ENCODE data around the gene RAB4B.

The RAB4B gene

DNA sequence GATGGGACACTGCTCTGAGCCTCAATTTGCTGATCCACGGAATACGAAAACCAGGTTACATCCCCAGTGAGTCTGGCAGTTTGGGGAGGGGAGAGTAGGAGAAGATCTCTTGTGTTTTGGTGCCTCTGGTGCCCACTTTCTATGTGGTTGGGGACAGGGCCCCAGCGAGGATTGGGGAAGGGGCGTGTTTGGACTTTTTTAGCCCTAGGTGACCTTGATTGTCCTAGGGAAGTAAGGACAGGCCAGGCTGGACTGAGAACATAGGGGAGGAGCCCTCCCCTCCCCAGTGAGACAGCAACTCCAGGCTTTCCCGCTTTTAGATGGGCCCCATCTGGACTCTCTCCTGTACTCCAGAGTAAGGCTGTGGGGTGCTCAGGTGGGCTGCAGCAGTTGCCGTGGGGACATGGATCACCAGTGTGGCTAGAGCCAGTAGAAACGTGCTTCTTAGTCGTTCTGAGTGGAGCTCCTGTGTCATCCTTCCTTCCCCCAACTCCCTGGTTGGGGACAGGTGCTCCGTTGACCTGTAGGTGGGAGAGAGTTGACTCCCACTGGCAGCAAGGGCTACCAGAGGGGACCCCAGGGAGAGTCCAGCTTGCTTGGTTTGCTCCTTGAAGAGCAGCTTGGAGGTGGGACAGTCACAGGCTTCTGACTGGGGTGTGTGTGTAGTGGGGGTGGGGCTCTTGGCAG lies 25.3 kb downstream of the RAB4B start:
- H3K9ac ChIP-seq (ENCODE audit: low read depth in 1 of 2, low read length in 2 of 2): peak overlapping the region; percentile 20 to 62
- peaks cover 9 to 35% of the 10 kb centered on the region in 2 donors for H3K36me3 ChIP-seq (ENCODE audit: control insufficient read depth in 1 of 2, insufficient read depth in 2 of 2, low read length in 2 of 2)
- no peaks in the 10 kb centered on the region for H3K27me3 ChIP-seq (ENCODE audit: control insufficient read depth in 1 of 2, insufficient read depth in 2 of 2, low read length in 2 of 2)
- peak overlapping the region; percentile 29 to 43 for H3K4me3 ChIP-seq (ENCODE audit: low read depth in 1 of 2, low read length in 2 of 2)
- H3K4me1 ChIP-seq (ENCODE audit: control insufficient read depth in 1 of 2, insufficient read depth in 2 of 2, low read length in 2 of 2): peaks cover 71 to 72% of the 10 kb centered on the region in 2 donors
- no peaks in the 10 kb centered on the region for H3K9me3 ChIP-seq (ENCODE audit: control insufficient read depth in 1 of 2, low read length in 2 of 2)
- H3K27ac ChIP-seq (ENCODE audit: low read depth, low read length): peak overlapping the region; percentile 64

- Histone ChIP-seq H3K9ac (ENCODE audit: low read depth in 1 of 2, low read length in 2 of 2) (peak overlapping the region; percentile 20 to 62), H3K9me3 (ENCODE audit: control insufficient read depth in 1 of 2, low read length in 2 of 2) (no peaks in the 10 kb centered on the region), H3K4me3 (ENCODE audit: low read depth in 1 of 2, low read length in 2 of 2) (peak overlapping the region; percentile 29 to 43), H3K27me3 (ENCODE audit: control insufficient read depth in 1 of 2, insufficient read depth in 2 of 2, low read length in 2 of 2) (no peaks in the 10 kb centered on the region), H3K4me1 (ENCODE audit: control insufficient read depth in 1 of 2, insufficient read depth in 2 of 2, low read length in 2 of 2) (peaks cover 71 to 72% of the 10 kb centered on the region in 2 donors), H3K36me3 (ENCODE audit: control insufficient read depth in 1 of 2, insufficient read depth in 2 of 2, low read length in 2 of 2) (peaks cover 13 to 42% of the 10 kb centered on the region in 2 donors), H3K27ac (ENCODE audit: low read depth, low read length) (peak overlapping the region; percentile 64)
Measured at GRCh38 chr19:40803857-40804782, 26.1 kb downstream of the RAB4B start.

DNA sequence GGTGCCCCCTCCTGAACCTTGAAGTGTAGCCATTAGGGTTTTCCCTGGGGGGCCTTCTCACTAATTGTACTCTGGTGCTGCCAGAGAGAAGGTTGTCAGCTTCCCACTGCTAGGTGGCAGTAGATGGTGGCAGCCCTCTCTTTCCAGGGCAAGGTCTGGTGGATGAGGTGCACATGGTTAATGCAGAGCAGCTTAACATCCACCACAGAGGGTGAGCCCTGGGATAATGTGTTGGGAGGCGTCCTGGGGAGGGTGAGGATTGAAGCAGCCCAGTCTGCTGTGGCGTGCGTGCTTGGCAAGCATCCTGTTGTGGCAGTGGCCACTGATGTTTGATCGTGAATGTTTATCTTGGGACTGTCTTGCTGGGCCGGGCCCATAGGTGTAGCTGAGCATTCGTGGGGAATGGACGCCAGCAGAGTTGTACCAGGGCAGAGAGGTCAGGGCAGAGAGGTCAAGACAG lies 26.8 kb downstream of the RAB4B start:
- no peak overlapping the region for H3K4me3 ChIP-seq (ENCODE audit: low read depth in 1 of 2, low read length in 2 of 2)
- no peaks in the 10 kb centered on the region for H3K27me3 ChIP-seq (ENCODE audit: control insufficient read depth in 1 of 2, insufficient read depth in 2 of 2, low read length in 2 of 2)
- H3K9me3 ChIP-seq (ENCODE audit: control insufficient read depth in 1 of 2, low read length in 2 of 2): no peaks in the 10 kb centered on the region
- no peak overlapping the region for H3K27ac ChIP-seq (ENCODE audit: low read depth, low read length)
- H3K4me1 ChIP-seq (ENCODE audit: control insufficient read depth in 1 of 2, insufficient read depth in 2 of 2, low read length in 2 of 2): peaks cover 71 to 76% of the 10 kb centered on the region in 2 donors
- peak overlapping the region in 1 of 2 donors; percentile 20 for H3K9ac ChIP-seq (ENCODE audit: low read depth in 1 of 2, low read length in 2 of 2)
- H3K36me3 ChIP-seq (ENCODE audit: control insufficient read depth in 1 of 2, insufficient read depth in 2 of 2, low read length in 2 of 2): peaks cover 13 to 46% of the 10 kb centered on the region in 2 donors

DNA sequence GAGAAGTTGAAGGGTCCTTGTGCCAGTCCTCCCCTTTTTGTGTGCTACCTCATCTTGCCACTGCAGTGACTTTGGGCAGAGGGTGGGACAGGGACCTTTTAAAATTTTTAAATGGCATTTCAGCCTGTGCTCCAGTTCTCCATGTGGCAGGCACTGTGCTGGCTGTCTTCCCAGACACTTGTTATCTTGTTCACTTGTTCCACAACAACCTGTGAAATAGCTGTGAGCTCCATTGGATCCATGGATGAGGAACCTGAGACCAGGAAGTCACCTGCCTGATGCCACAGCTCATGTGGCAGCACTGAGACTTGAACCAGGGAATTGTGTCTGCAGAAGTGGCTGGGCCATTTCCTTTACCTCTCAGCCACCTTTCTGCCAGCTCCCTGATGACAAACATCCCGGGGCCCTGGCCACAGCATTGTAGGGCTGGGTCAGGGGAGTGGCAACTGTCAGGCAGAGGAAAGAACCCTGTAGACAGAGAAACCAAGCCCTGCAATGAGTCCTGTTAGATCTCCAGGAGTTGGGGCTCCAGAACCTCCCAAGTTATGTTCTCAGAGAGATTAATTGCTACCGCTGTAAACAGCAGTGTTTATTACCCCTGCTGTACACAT lies 27.3 kb downstream of the RAB4B start:
- peak overlapping the region in 1 of 2 donors; percentile 14 for H3K9ac ChIP-seq (ENCODE audit: low read depth in 1 of 2, low read length in 2 of 2)
- H3K4me1 ChIP-seq (ENCODE audit: control insufficient read depth in 1 of 2, insufficient read depth in 2 of 2, low read length in 2 of 2): peaks cover 66 to 77% of the 10 kb centered on the region in 2 donors
- no peak overlapping the region for H3K4me3 ChIP-seq (ENCODE audit: low read depth in 1 of 2, low read length in 2 of 2)
- H3K36me3 ChIP-seq (ENCODE audit: control insufficient read depth in 1 of 2, insufficient read depth in 2 of 2, low read length in 2 of 2): peaks cover 13 to 46% of the 10 kb centered on the region in 2 donors
- H3K27me3 ChIP-seq (ENCODE audit: control insufficient read depth in 1 of 2, insufficient read depth in 2 of 2, low read length in 2 of 2): no peaks in the 10 kb centered on the region
- no peak overlapping the region for H3K27ac ChIP-seq (ENCODE audit: low read depth, low read length)
- no peaks in the 10 kb centered on the region for H3K9me3 ChIP-seq (ENCODE audit: control insufficient read depth in 1 of 2, low read length in 2 of 2)

DNA sequence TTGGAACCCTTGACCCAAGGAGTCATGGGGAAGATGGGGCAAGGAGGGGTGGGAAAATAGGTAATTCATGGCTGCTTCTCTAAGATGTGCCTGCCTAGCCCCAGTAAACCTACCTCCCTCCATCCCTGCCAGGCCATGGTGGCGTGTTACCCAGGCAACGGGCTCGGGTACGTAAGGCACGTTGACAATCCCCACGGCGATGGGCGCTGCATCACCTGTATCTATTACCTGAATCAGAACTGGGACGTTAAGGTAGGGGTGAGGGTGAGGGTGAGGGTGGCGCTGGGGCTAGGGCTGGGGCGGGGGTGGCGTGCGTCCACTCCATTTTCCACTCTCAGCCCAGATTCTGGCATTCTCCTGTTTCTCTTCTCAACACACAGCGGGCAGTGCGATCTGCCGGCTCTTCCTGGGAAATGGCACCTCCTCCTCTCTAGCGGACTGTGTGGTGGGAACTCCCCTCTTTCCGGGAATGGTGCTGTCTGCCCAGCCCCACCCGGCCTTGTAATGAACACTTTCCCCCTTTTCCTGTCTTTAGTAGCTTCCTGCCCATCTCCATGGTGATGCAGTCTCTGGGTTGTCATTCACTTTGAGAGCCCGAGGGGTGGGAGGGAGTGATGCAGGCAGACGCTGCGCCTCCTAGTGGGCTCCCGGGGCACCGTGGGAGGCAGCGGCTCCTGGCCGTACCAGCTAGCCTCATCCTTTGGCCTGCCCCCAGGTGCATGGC lies 28.5 kb downstream of the RAB4B start:
- H3K9me3 ChIP-seq (ENCODE audit: control insufficient read depth in 1 of 2, low read length in 2 of 2): no peaks in the 10 kb centered on the region
- H3K27ac ChIP-seq (ENCODE audit: low read depth, low read length): peak overlapping the region; percentile 42
- H3K27me3 ChIP-seq (ENCODE audit: control insufficient read depth in 1 of 2, insufficient read depth in 2 of 2, low read length in 2 of 2): no peaks in the 10 kb centered on the region
- peaks cover 60 to 71% of the 10 kb centered on the region in 2 donors for H3K4me1 ChIP-seq (ENCODE audit: control insufficient read depth in 1 of 2, insufficient read depth in 2 of 2, low read length in 2 of 2)
- no peak overlapping the region for H3K9ac ChIP-seq (ENCODE audit: low read depth in 1 of 2, low read length in 2 of 2)
- H3K4me3 ChIP-seq (ENCODE audit: low read depth in 1 of 2, low read length in 2 of 2): peak overlapping the region in 1 of 2 donors; percentile 19
- H3K36me3 ChIP-seq (ENCODE audit: control insufficient read depth in 1 of 2, insufficient read depth in 2 of 2, low read length in 2 of 2): peaks cover 13 to 36% of the 10 kb centered on the region in 2 donors

DNA sequence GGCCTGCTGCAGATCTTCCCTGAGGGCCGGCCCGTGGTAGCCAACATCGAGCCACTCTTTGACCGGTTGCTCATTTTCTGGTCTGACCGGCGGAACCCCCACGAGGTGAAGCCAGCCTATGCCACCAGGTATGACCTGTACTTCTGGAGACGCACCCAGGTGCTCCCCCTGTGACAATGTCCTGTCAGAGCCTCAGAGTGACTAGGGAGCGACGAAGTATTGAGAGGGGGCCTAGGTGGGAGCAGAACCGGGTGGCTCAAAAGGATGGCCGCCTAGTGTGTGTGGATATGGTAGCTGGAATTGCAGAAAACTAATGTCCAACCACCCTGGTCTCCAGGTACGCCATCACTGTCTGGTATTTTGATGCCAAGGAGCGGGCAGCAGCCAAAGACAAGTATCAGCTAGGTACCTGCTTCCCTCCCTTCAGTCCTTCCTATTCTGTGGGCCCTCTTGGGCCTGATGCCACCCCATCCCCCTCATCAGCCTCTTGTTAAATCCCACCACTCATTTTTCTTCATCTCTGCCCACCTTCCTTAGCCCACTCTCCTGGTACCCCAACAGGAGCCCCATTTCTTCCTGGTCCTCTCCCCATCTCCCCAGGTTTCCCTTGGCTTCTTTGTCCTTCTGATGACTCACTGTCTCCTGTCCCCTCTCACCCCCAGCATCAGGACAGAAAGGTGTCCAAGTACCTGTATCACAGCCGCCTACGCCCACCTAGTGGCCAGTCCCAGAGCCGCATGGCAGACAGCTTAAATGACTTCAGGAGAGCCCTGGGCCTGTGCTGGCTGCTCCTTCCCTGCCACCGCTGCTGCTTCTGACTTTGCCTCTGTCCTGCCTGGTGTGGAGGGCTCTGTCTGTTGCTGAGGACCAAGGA lies 29.3 kb downstream of the RAB4B start:
- no peak overlapping the region for H3K4me3 ChIP-seq (ENCODE audit: low read depth in 1 of 2, low read length in 2 of 2)
- peaks cover 13 to 31% of the 10 kb centered on the region in 2 donors for H3K36me3 ChIP-seq (ENCODE audit: control insufficient read depth in 1 of 2, insufficient read depth in 2 of 2, low read length in 2 of 2)
- H3K9me3 ChIP-seq (ENCODE audit: control insufficient read depth in 1 of 2, low read length in 2 of 2): no peaks in the 10 kb centered on the region
- peak overlapping the region; percentile 42 for H3K27ac ChIP-seq (ENCODE audit: low read depth, low read length)
- no peak overlapping the region for H3K9ac ChIP-seq (ENCODE audit: low read depth in 1 of 2, low read length in 2 of 2)
- peaks cover 53 to 70% of the 10 kb centered on the region in 2 donors for H3K4me1 ChIP-seq (ENCODE audit: control insufficient read depth in 1 of 2, insufficient read depth in 2 of 2, low read length in 2 of 2)
- H3K27me3 ChIP-seq (ENCODE audit: control insufficient read depth in 1 of 2, insufficient read depth in 2 of 2, low read length in 2 of 2): no peaks in the 10 kb centered on the region

- Histone ChIP-seq H3K4me1 (ENCODE audit: control insufficient read depth in 1 of 2, insufficient read depth in 2 of 2, low read length in 2 of 2) (peaks cover 47 to 67% of the 10 kb centered on the region in 2 donors), H3K9me3 (ENCODE audit: control insufficient read depth in 1 of 2, low read length in 2 of 2) (no peaks in the 10 kb centered on the region), H3K27me3 (ENCODE audit: control insufficient read depth in 1 of 2, insufficient read depth in 2 of 2, low read length in 2 of 2) (no peaks in the 10 kb centered on the region), H3K27ac (ENCODE audit: low read depth, low read length) (no peak overlapping the region), H3K9ac (ENCODE audit: low read depth in 1 of 2, low read length in 2 of 2) (no peak overlapping the region), H3K4me3 (ENCODE audit: low read depth in 1 of 2, low read length in 2 of 2) (no peak overlapping the region), H3K36me3 (ENCODE audit: control insufficient read depth in 1 of 2, insufficient read depth in 2 of 2, low read length in 2 of 2) (peaks cover 13 to 31% of the 10 kb centered on the region in 2 donors)
Measured at GRCh38 chr19:40808021-40808325, 29.9 kb downstream of the RAB4B start.

DNA sequence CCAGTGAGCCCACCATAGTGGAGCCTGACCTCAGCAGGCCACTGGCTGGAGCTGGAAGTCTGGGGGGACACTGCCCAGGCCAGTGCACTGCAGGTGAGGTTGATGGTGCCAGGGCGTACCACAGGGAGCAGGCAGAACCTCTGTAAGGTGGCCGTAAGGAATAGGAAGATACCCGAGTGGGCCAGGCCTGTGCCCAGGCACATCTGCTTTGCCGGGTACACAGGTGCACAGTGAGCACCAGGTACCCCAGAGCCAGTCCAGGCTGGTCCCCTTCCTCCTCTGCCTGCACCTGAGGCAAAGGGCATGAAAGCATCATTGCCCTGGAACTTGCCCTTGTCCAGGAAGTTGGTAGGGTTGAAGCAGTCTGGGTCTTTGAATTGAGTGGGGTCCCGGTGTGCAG lies 30.4 kb downstream of the RAB4B start:
- no peak overlapping the region for H3K4me3 ChIP-seq (ENCODE audit: low read depth in 1 of 2, low read length in 2 of 2)
- H3K9ac ChIP-seq (ENCODE audit: low read depth in 1 of 2, low read length in 2 of 2): no peak overlapping the region
- H3K27ac ChIP-seq (ENCODE audit: low read depth, low read length): no peak overlapping the region
- H3K9me3 ChIP-seq (ENCODE audit: control insufficient read depth in 1 of 2, low read length in 2 of 2): no peaks in the 10 kb centered on the region
- H3K36me3 ChIP-seq (ENCODE audit: control insufficient read depth in 1 of 2, insufficient read depth in 2 of 2, low read length in 2 of 2): peaks cover 13 to 31% of the 10 kb centered on the region in 2 donors
- peaks cover 42 to 64% of the 10 kb centered on the region in 2 donors for H3K4me1 ChIP-seq (ENCODE audit: control insufficient read depth in 1 of 2, insufficient read depth in 2 of 2, low read length in 2 of 2)
- no peaks in the 10 kb centered on the region for H3K27me3 ChIP-seq (ENCODE audit: control insufficient read depth in 1 of 2, insufficient read depth in 2 of 2, low read length in 2 of 2)
